H1 (cell line): ENCODE measurements around the gene ADRB2. TPM values are rescaled to one million over a fixed set of nuclear protein-coding genes. Genes with fewer than 3 reads are reported as not detected.

ENCODE experiments used
- CTCF ChIA-PET: fragments of 300-600 bp; sonication (Branson Sonifier 250); formaldehyde crosslinking; loops from one replicate; lab custom pipeline; 2021; ENCODE audit not compliant: partially characterized antibody; lab: Charles Lee
- POLR2A ChIA-PET: fragments of 300-600 bp; sonication (Branson Sonifier 250); formaldehyde crosslinking; loops from one replicate; lab custom pipeline; 2021; ENCODE audit warnings: inconsistent platforms; ENCODE audit not compliant: partially characterized antibody; lab: Charles Lee
- DNase-seq, 2 experiments: peaks; one replicate each; pipeline versions ENCODE4 v3.0.0 to v3.0.0-alpha.2; 2010 to 2022; ENCODE audit warnings: low spot score in 2 of 2, low read depth in 1 of 2, mixed read lengths in 1 of 2
- FAIRE-seq: peaks from 2 replicates; lab custom pipeline; 2011; peaks lifted over from hg19 to GRCh38; lab: Jason Lieb, UNC
- H2AFZ ChIP-seq: 2 replicates; pipeline ENCODE4 v1.8.1; 2012; ENCODE audit warnings: low read length, inconsistent platforms
- H2AK5ac ChIP-seq: 2 replicates; pipeline ENCODE4 v1.6.1; 2013; ENCODE audit warnings: low read depth, low read length
- H2BK120ac ChIP-seq: replicated peaks from 2 replicates; pipeline ENCODE3; 2013; ENCODE audit warnings: low read depth, low read length, inconsistent platforms
- H2BK12ac ChIP-seq: 2 replicates; pipeline ENCODE4 v1.6.1; 2013; ENCODE audit warnings: low read depth, low read length
- H2BK15ac ChIP-seq: 2 replicates; pipeline ENCODE4 v1.6.1; 2013; ENCODE audit warnings: low read length
- H2BK20ac ChIP-seq: 2 replicates; pipeline ENCODE4 v1.6.1; 2013; ENCODE audit warnings: low read length
- H2BK5ac ChIP-seq: 2 replicates; pipeline ENCODE4 v1.6.1; 2013; ENCODE audit warnings: low read depth, low read length
- H3K14ac ChIP-seq: 2 replicates; pipeline ENCODE4 v1.6.1; 2013; ENCODE audit warnings: inconsistent platforms; ENCODE audit not compliant: insufficient read length
- H3K18ac ChIP-seq: 2 replicates; pipeline ENCODE4 v1.6.1; 2013; ENCODE audit warnings: low read length; ENCODE audit errors: extremely low read depth
- H3K23ac ChIP-seq: 2 replicates; pipeline ENCODE4 v1.6.1; 2013; ENCODE audit warnings: inconsistent platforms; ENCODE audit not compliant: insufficient read length
- H3K23me2 ChIP-seq: 2 replicates; pipeline ENCODE4 v1.6.1; 2013; ENCODE audit warnings: low read depth, low read length
- H3K27ac ChIP-seq: 2 replicates; pipeline ENCODE4 v1.6.1; 2011; ENCODE audit warnings: low read depth, low read length, inconsistent platforms
- H3K27me3 ChIP-seq, 4 experiments: replicated peaks in 1 of 4; 1 replicate in 1 of 4; 2 replicates in 3 of 4; pipeline versions ENCODE4 v1.6.1 to v1.8.1; 2011 to 2013; ENCODE audit warnings: low read length in 3 of 4, mild to moderate bottlenecking in 3 of 4, inconsistent platforms in 2 of 4, mixed read lengths in 2 of 4, moderate library complexity in 1 of 4; ENCODE audit not compliant: control insufficient read depth in 3 of 4, insufficient read depth in 3 of 4; ENCODE audit errors: extremely low read depth in 1 of 4
- H3K36me3 ChIP-seq, 4 experiments: 2 replicates each; pipeline versions ENCODE4 v1.6.1 to v1.8.1; 2011 to 2013; ENCODE audit warnings: mild to moderate bottlenecking in 4 of 4, low read length in 3 of 4, moderate library complexity in 2 of 4, control low read depth in 1 of 4, inconsistent platforms in 1 of 4; ENCODE audit not compliant: insufficient read depth in 4 of 4, control insufficient read depth in 2 of 4
- H3K4ac ChIP-seq: replicated peaks from 2 replicates; pipeline ENCODE3; 2013; ENCODE audit warnings: low read length, low read depth, mixed read lengths, inconsistent platforms; ENCODE audit not compliant: insufficient read length
- H3K4me1 ChIP-seq, 4 experiments: replicated peaks in 1 of 4; 1 replicate in 1 of 4; 2 replicates in 3 of 4; pipeline versions ENCODE4 v1.6.1 to v1.8.1; 2011 to 2013; ENCODE audit warnings: low read length in 3 of 4, inconsistent platforms in 2 of 4, mixed read lengths in 1 of 4; ENCODE audit not compliant: insufficient read depth in 4 of 4, control insufficient read depth in 3 of 4
- H3K4me2 ChIP-seq, 2 experiments: 2 replicates each; pipeline versions ENCODE4 v1.6.1 to v1.8.1; 2011 to 2013; ENCODE audit warnings: low read depth in 2 of 2, low read length in 2 of 2, control low read depth in 1 of 2, inconsistent platforms in 1 of 2, mild to moderate bottlenecking in 1 of 2; ENCODE audit not compliant: insufficient read depth in 1 of 2
- H3K4me3 ChIP-seq, 4 experiments: fragments of 200-600, 300-600 bp in 1 of 4; sonication (generic), shearing (Covaris generic), sonication (Bioruptor Twin) in 1 of 4; 2 replicates each; pipeline versions ENCODE4 v1.5.1 to v1.8.1; 2011 to 2016; ENCODE audit warnings: low read length in 4 of 4, low read depth in 3 of 4, control low read depth in 2 of 4, inconsistent platforms in 2 of 4, mild to moderate bottlenecking in 2 of 4, mixed read lengths in 1 of 4, moderate library complexity in 1 of 4; ENCODE audit not compliant: insufficient read depth in 2 of 4; ENCODE audit errors: extremely low read depth in 1 of 4
- H3K56ac ChIP-seq: replicated peaks from 2 replicates; pipeline ENCODE3; 2013; ENCODE audit warnings: low read depth, mild to moderate bottlenecking, mixed read lengths, low read length, inconsistent platforms; ENCODE audit not compliant: insufficient read length
- H3K79me1 ChIP-seq: 2 replicates; pipeline ENCODE4 v1.6.1; 2013; ENCODE audit warnings: low read depth, low read length, control low read depth
- H3K79me2 ChIP-seq, 2 experiments: 2 replicates each; pipeline versions ENCODE4 v1.6.1 to v1.8.1; 2012 to 2013; ENCODE audit warnings: low read length in 2 of 2, mild to moderate bottlenecking in 2 of 2, inconsistent platforms in 1 of 2; ENCODE audit not compliant: insufficient read depth in 2 of 2, control insufficient read depth in 1 of 2
- H3K9ac ChIP-seq, 4 experiments: replicated peaks in 1 of 4; 1 replicate in 1 of 4; 2 replicates in 3 of 4; pipeline versions ENCODE4 v1.6.1 to v1.8.1; 2011 to 2013; ENCODE audit warnings: low read depth in 3 of 4, low read length in 3 of 4, control low read depth in 2 of 4, mild to moderate bottlenecking in 2 of 4, moderate library complexity in 2 of 4, inconsistent platforms in 1 of 4; ENCODE audit errors: extremely low read depth in 1 of 4
- H3K9me3 ChIP-seq, 2 experiments: 2 replicates each; pipeline versions ENCODE4 v1.6.1 to v1.8.1; 2012 to 2013; ENCODE audit warnings: mild to moderate bottlenecking in 2 of 2, moderate library complexity in 2 of 2, control low read depth in 1 of 2, inconsistent platforms in 1 of 2, low read depth in 1 of 2, low read length in 1 of 2, mixed read lengths in 1 of 2; ENCODE audit not compliant: insufficient read depth in 2 of 2
- H4K20me1 ChIP-seq, 2 experiments: replicated peaks in 1 of 2; 2 replicates each; pipeline versions ENCODE3 to v1.8.1; 2011 to 2013; ENCODE audit warnings: inconsistent platforms in 2 of 2, low read length in 2 of 2, mild to moderate bottlenecking in 1 of 2; ENCODE audit not compliant: insufficient read depth in 2 of 2, control insufficient read depth in 1 of 2
- H4K5ac ChIP-seq: 2 replicates; pipeline ENCODE4 v1.6.1; 2013; ENCODE audit warnings: low read length, low read depth, mixed read lengths, inconsistent platforms; ENCODE audit not compliant: insufficient read length
- H4K8ac ChIP-seq: 2 replicates; pipeline ENCODE4 v1.8.0; 2013; ENCODE audit warnings: mild to moderate bottlenecking, moderate library complexity, low read length, inconsistent platforms; ENCODE audit not compliant: insufficient read depth; ENCODE audit errors: extremely low read depth
- H4K91ac ChIP-seq: replicated peaks from 2 replicates; pipeline ENCODE3; 2013; ENCODE audit warnings: low read length, mixed read lengths, inconsistent platforms; ENCODE audit not compliant: insufficient read length
- BRCA1 ChIP-seq: IDR thresholded peaks from 2 replicates; pipeline ENCODE4 v1.6.1; 2012; ENCODE audit warnings: low read depth, low read length, improper control_type of control experiment
- CREB1 ChIP-seq: IDR thresholded peaks from 2 replicates; pipeline ENCODE4 v1.6.1; 2012; ENCODE audit warnings: inconsistent platforms
- FOSL1 ChIP-seq: IDR thresholded peaks from 2 replicates; pipeline ENCODE4 v1.6.1; 2011; ENCODE audit warnings: mild to moderate bottlenecking, low read depth, low read length, moderate library complexity; ENCODE audit not compliant: insufficient read depth
- PHF8 ChIP-seq: fragments of 200-600 bp; sonication (generic); conservative IDR thresholded peaks from 2 replicates; pipeline ENCODE4 v1.7.1; 2012; ENCODE audit warnings: low read depth, mild to moderate bottlenecking, inconsistent platforms, low read length, moderate library complexity
- SIRT6 ChIP-seq: IDR thresholded peaks from one replicate; pipeline ENCODE4 v1.7.1; 2012; ENCODE audit warnings: low read length, inconsistent platforms
- WGBS, 2 experiments: shearing (Covaris generic) in 1 of 2; methylation state at CpG; one replicate each; pipeline versions ENCODE4 v1.1.6 to v1.1.7; 2013 to 2015; ENCODE audit warnings: low lambda C conversion rate in 2 of 2, mixed read lengths in 2 of 2, inconsistent platforms in 1 of 2, low coverage in 1 of 2, missing lambda C conversion rate in 1 of 2; ENCODE audit not compliant: insufficient replicate concordance in 2 of 2, insufficient coverage in 1 of 2, insufficient read length in 1 of 2; ENCODE audit errors: extremely low coverage in 1 of 2, missing lambda C conversion rate in 1 of 2; 5-methylcytosine and 5-hydroxymethylcytosine counted together
- polyA plus RNA-seq, 7 experiments: library from polyadenylated mRNA; depleted of rRNA in 3 of 7; stranded (reverse) in 5 of 7; unstranded in 2 of 7; fragments of >200 nt in 5 of 7; fragments of 200-250 nt in 2 of 7; gene quantifications; 1 replicate in 5 of 7; 2 replicates in 1 of 7; 4 replicates in 1 of 7; pipeline versions ENCODE4 v1.2.1 to v1.2.3, GENCODE V29; 2011 to 2013; ENCODE audit warnings: missing spikeins in 2 of 7, mixed read lengths in 2 of 7
- total RNA-seq: library from RNA; stranded (reverse); fragmentation: NEBNext Ultra II Directional; extraction: Animal tissue kit (Norgen Biotek cat#: 25700); gene quantifications from 2 replicates; pipeline ENCODE4 v1.2.1, GENCODE V29; 2021

The ADRB2 gene
- total and polyA plus RNA-seq, 2 of the 8 experiments (the other 6 are each of a cell fraction or from before 2014, with no cell fraction given), result 0.65 to 0.77 TPM

GRCh38 chr5:148873690-148874485 lies 47.5 kb downstream of the ADRB2 start:
- no peaks in the 10 kb centered on the region for H3K23me2 ChIP-seq
- no peak overlapping the region for H2BK15ac ChIP-seq
- no peaks in the 10 kb centered on the region for H3K9me3 ChIP-seq
- TF ChIP-seq SIRT6 (no peak), CREB1 (no peak), PHF8 (no peak), BRCA1 (no peak), FOSL1 (no peak)
- TF ChIP-seq, all 59 proteins: peak for 0
- H4K20me1 ChIP-seq, result no peaks in the 10 kb centered on the region
- H2BK120ac ChIP-seq, result no peak overlapping the region
- H3K36me3 ChIP-seq, result no peaks in the 10 kb centered on the region; a peak in 1 of 8 replicates
- 79% methylated on average over 3 of the region's 3 CpGs; no CpG with 5 or more reads in 1 of the 2 experiments for WGBS, 2 experiments
- H3K4me1 ChIP-seq, result no peaks in the 10 kb centered on the region
- no peak overlapping the region for H3K23ac ChIP-seq
- H3K27me3 ChIP-seq, result no peaks in the 10 kb centered on the region
- H2BK5ac ChIP-seq, result no peak overlapping the region
- H3K4ac ChIP-seq, result no peak overlapping the region
- ChIA-PET CTCF (interaction anchor here (0.7 to 1.8 kb wide), 8 partner anchors 11 to 143 kb away, joined by 3 to 6 read pairs (median 3); no protein-coding TSS in a partner anchor), POLR2A (no interaction called here)
- H2BK12ac ChIP-seq, result no peak overlapping the region
- no peak overlapping the region for H2AK5ac ChIP-seq
- no peak overlapping the region for H4K91ac ChIP-seq
- H3K14ac ChIP-seq, result no peak overlapping the region
- no peak overlapping the region for H3K9ac ChIP-seq
- no peak overlapping the region for H4K5ac ChIP-seq
- no peaks in the 10 kb centered on the region for H3K79me2 ChIP-seq
- H3K4me3 ChIP-seq, result no peak overlapping the region
- no peak overlapping the region for H3K4me2 ChIP-seq
- H3K27ac ChIP-seq, result no peak overlapping the region
- no peaks in the 10 kb centered on the region for H3K79me1 ChIP-seq
- FAIRE-seq, result no peak
- H3K56ac ChIP-seq, result no peak overlapping the region
- DNase-seq, result no peak
- H4K8ac ChIP-seq, result no peak overlapping the region
- no peak overlapping the region for H2BK20ac ChIP-seq
- H2AFZ ChIP-seq, result no peak overlapping the region
- no peak overlapping the region for H3K18ac ChIP-seq
